Adipose tissue (tissue), 3 donors: ENCODE results near the gene NIPBL. TPM values are rescaled to one million over a fixed set of nuclear protein-coding genes. Genes with fewer than 3 reads are reported as not detected.

ENCODE experiments used
- H3K27ac ChIP-seq: one replicate; pipeline ENCODE4 v1.5.1; 2013; ENCODE audit warnings: low read depth, low read length
- WGBS, 3 donors: extraction: QIAGEN DNeasy Blood & Tissue Kit; methylation state at CpG; one replicate each; pipeline ENCODE4 v1.1.7; 2013; 5-methylcytosine and 5-hydroxymethylcytosine counted together
- polyA plus RNA-seq, 3 donors: library from polyadenylated mRNA; stranded (reverse); fragments of 200-250 nt; gene quantifications; one replicate each; pipeline ENCODE4 v1.2.3, GENCODE V29; 2013
- donor health status: healthy with polysubstance abuse.
- donor health status: Bipolar disorder and iron deficiency.
- donor health status: healthy.

Gene NIPBL
- polyA plus RNA-seq, 3 donors: 6.8 to 13.6 (median 10.4) TPM

GRCh38 chr5:37109338-37109737 lies 232.8 kb downstream of the NIPBL start:
- H3K27ac ChIP-seq: no peak overlapping the region
- WGBS, 3 donors: 96 to 99% (median 98%) methylated on average over 3 of the region's 3 CpGs

GRCh38 chr5:37110135-37110534 lies 233.6 kb downstream of the NIPBL start:
- WGBS, 3 donors: 79 to 98% (median 91%) methylated on average over 1 of the region's 1 CpG
- no peak overlapping the region for H3K27ac ChIP-seq

- WGBS, 3 donors: 58 to 87% (median 72%) methylated on average over 4 of the region's 4 CpGs
- H3K27ac ChIP-seq: no peak overlapping the region
Observed at GRCh38 chr5:37111426-37112382, 235.1 kb downstream of the NIPBL start.

GRCh38 chr5:37112383-37112991 lies 235.9 kb downstream of the NIPBL start:
- 76 to 97% (median 79%) methylated on average over 3 of the region's 3 CpGs for WGBS, 3 donors
- H3K27ac ChIP-seq: no peak overlapping the region
